HG03095 (cell line): ENCODE measurements around the gene APOL6.
"Not testable (repeated sequence)": the region's sequence is repeated elsewhere in the genome, so short reads cannot be mapped to it uniquely, and the experiment has no call there.

Source experiments
- ATAC-seq: cut with Tn5 transposase; IDR thresholded peaks from one replicate; pipeline ENCODE4 v1.9.1; 2021; ENCODE audit warnings: moderate library complexity; ENCODE audit not compliant: unreplicated experiment

APOL6 gene

GRCh38 chr22:35674335-35674734 lies 26.1 kb downstream of the APOL6 start:
- no peak for ATAC-seq

GRCh38 chr22:35676065-35676464 lies 27.8 kb downstream of the APOL6 start:
- ATAC-seq: not testable (repeated sequence)

- no peak for ATAC-seq
Observed at GRCh38 chr22:35677460-35678187, 29.4 kb downstream of the APOL6 start.

GRCh38 chr22:35678836-35679235 lies 30.6 kb downstream of the APOL6 start:
- ATAC-seq: no peak

GRCh38 chr22:35679492-35679891 lies 31.2 kb downstream of the APOL6 start:
- ATAC-seq: not testable (repeated sequence)

GRCh38 chr22:35681454-35682052 lies 33.3 kb downstream of the APOL6 start:
- no peak for ATAC-seq

GRCh38 chr22:35683560-35683959 lies 35.3 kb downstream of the APOL6 start:
- no peak for ATAC-seq

GRCh38 chr22:35684270-35684700 lies 36.0 kb downstream of the APOL6 start:
- no peak for ATAC-seq

- ATAC-seq: no peak
Observed at GRCh38 chr22:35684732-35685131, 36.5 kb downstream of the APOL6 start.

- ATAC-seq: no peak
Observed at GRCh38 chr22:35685731-35686130, 37.5 kb downstream of the APOL6 start.

GRCh38 chr22:35686298-35686697 lies 38.1 kb downstream of the APOL6 start:
- no peak for ATAC-seq

- ATAC-seq: no peak
Observed at GRCh38 chr22:35687461-35687860, 39.2 kb downstream of the APOL6 start.

- no peak for ATAC-seq
Observed at GRCh38 chr22:35688913-35689675, 40.8 kb downstream of the APOL6 start.

- no peak for ATAC-seq
Observed at GRCh38 chr22:35690001-35690400, 41.8 kb downstream of the APOL6 start.

GRCh38 chr22:35695202-35695601 lies 47.0 kb downstream of the APOL6 start:
- no peak for ATAC-seq

GRCh38 chr22:35697142-35697541 lies 48.9 kb downstream of the APOL6 start:
- ATAC-seq: no peak

GRCh38 chr22:35699852-35700251 lies 51.6 kb downstream of the APOL6 start:
- ATAC-seq: not testable (repeated sequence)

- no peak for ATAC-seq
Observed at GRCh38 chr22:35703861-35704584, 55.8 kb downstream of the APOL6 start.

- ATAC-seq: no peak
Observed at GRCh38 chr22:35705141-35705540, 56.9 kb downstream of the APOL6 start.

GRCh38 chr22:35708453-35708852 lies 60.2 kb downstream of the APOL6 start:
- no peak for ATAC-seq

- ATAC-seq: no peak
Observed at GRCh38 chr22:35708917-35709316, 60.7 kb downstream of the APOL6 start.
